ENCODE data around the gene ETS1. TPM values are rescaled to one million over a fixed set of nuclear protein-coding genes. Genes with fewer than 3 reads are reported as not detected.
A peak's percentile ranks its signal among the peaks of the same experiment; 100 is the strongest.

The ETS1 gene
- total RNA-seq, 2 experiments from 2014 or later: 203 to 466 TPM

DNA sequence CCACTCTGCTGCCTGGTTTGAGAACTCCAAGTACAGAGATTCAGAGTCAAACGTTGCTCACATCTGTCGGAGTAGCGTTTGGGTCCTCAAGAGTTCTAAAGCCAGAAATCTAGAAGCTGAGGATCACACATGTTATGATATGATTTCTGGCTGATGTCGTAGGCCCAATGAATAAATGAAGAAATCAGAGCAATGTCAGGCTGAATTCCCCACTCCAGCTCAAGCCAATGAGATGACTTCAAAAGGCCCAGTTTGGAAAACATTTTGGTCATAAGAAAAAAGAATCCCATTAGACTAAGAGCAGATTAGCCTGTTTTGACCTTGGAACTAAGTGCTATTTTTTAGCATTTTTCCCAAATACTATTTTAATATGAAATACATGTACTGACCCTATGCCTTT is 106.7 kb downstream of the ETS1 start:
- intact Hi-C loops (cut with micrococcal nuclease; ENCODE audit: unreplicated experiment): no loop called here
- no TSS peak for BruUV-seq (replicated peaks)
- DNase-seq (ENCODE audit: low spot score): no peak
- POLR2A ChIA-PET: no interaction called here
- CTCF ChIA-PET (ENCODE audit: unreplicated experiment): no interaction called here
- H3K4me2 ChIP-seq (ENCODE audit: low read length): no peak overlapping the region
- no peak overlapping the region for H3K4me3 ChIP-seq (ENCODE audit: low read depth, low read length, poor library complexity, severe bottlenecking)
- TF ChIP-seq, protein P1, sequence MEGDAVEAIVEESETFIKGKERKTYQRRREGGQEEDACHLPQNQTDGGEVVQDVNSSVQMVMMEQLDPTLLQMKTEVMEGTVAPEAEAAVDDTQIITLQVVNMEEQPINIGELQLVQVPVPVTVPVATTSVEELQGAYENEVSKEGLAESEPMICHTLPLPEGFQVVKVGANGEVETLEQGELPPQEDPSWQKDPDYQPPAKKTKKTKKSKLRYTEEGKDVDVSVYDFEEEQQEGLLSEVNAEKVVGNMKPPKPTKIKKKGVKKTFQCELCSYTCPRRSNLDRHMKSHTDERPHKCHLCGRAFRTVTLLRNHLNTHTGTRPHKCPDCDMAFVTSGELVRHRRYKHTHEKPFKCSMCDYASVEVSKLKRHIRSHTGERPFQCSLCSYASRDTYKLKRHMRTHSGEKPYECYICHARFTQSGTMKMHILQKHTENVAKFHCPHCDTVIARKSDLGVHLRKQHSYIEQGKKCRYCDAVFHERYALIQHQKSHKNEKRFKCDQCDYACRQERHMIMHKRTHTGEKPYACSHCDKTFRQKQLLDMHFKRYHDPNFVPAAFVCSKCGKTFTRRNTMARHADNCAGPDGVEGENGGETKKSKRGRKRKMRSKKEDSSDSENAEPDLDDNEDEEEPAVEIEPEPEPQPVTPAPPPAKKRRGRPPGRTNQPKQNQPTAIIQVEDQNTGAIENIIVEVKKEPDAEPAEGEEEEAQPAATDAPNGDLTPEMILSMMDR (conservative IDR thresholded peaks at IDR 0.05; ENCODE audit: low read length): no peak
- no peak for TF ChIP-seq EZH2phosphoT487 (IDR thresholded peaks at IDR 0.05; ENCODE audit: borderline replicate concordance, low read depth, low read length)
- H2AFZ ChIP-seq (ENCODE audit: low read length): no peak overlapping the region
- peaks cover 89% of the 10 kb centered on the region for H3K4me1 ChIP-seq (ENCODE audit: insufficient read depth, low read length, poor library complexity, severe bottlenecking)
- H3K9me2 ChIP-seq (ENCODE audit: insufficient read depth, low read length): no peaks in the 10 kb centered on the region
- peaks cover 100% of the 10 kb centered on the region for H3K79me2 ChIP-seq (ENCODE audit: insufficient read depth, low read depth, low read length)
- no peaks in the 10 kb centered on the region for H3K9me3 ChIP-seq (ENCODE audit: low read length)
- peaks cover 100% of the 10 kb centered on the region for H3K36me3 ChIP-seq (ENCODE audit: insufficient read depth, low read length)
- peak overlapping the region; percentile 98 for H3K27ac ChIP-seq (ENCODE audit: low read depth, low read length, poor library complexity, severe bottlenecking)
- peaks cover 3% of the 10 kb centered on the region; the same call in 1 of the 2 replicates for H4K20me1 ChIP-seq (ENCODE audit: insufficient read depth, low read length)

DNA sequence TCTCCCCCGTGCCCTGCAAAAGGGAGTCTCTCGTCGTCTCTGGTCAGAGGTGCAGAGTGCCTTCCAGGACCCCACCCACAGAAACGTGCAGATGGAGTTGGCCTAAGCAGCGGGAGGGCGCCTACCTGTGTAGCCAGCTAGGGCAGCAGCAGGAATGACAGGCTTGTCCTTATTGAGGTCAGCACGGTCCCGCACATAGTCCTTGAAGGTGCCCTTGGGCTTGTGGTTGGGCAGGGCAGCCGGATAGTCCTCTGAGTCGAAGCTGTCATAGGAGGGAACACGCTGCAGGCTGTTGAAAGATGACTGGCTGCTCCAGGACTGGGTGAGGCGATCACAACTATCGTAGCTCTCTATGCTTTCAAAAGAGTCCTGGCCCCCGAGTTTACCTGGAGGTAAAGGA is 107.3 kb downstream of the ETS1 start:
- no peak for DNase-seq (ENCODE audit: low spot score)
- H2AFZ ChIP-seq (ENCODE audit: low read length): no peak overlapping the region
- H3K79me2 ChIP-seq (ENCODE audit: insufficient read depth, low read depth, low read length): peaks cover 98% of the 10 kb centered on the region
- H3K4me2 ChIP-seq (ENCODE audit: low read length): peak overlapping the region; percentile 78; the same call in 1 of the 2 replicates
- no peaks in the 10 kb centered on the region for H3K9me3 ChIP-seq (ENCODE audit: low read length)
- no peak overlapping the region for H3K4me3 ChIP-seq (ENCODE audit: low read depth, low read length, poor library complexity, severe bottlenecking)
- peak overlapping the region; percentile 98 for H3K27ac ChIP-seq (ENCODE audit: low read depth, low read length, poor library complexity, severe bottlenecking)
- intact Hi-C loops (cut with micrococcal nuclease; ENCODE audit: unreplicated experiment): no loop called here
- peaks cover 95% of the 10 kb centered on the region for H3K4me1 ChIP-seq (ENCODE audit: insufficient read depth, low read length, poor library complexity, severe bottlenecking)
- H3K9me2 ChIP-seq (ENCODE audit: insufficient read depth, low read length): no peaks in the 10 kb centered on the region
- ChIA-PET CTCF (ENCODE audit: unreplicated experiment) (no interaction called here), POLR2A (interaction anchor here (0.7 kb wide), 2 partner anchors 17 to 35 kb away, joined by 3 read pairs; no protein-coding TSS in a partner anchor)
- H4K20me1 ChIP-seq (ENCODE audit: insufficient read depth, low read length): no peaks in the 10 kb centered on the region; the same call in 1 of the 2 replicates
- BruUV-seq (replicated peaks): no TSS peak
- peaks cover 98% of the 10 kb centered on the region for H3K36me3 ChIP-seq (ENCODE audit: insufficient read depth, low read length)
- no peak for TF ChIP-seq EZH2phosphoT487 (IDR thresholded peaks at IDR 0.05; ENCODE audit: borderline replicate concordance, low read depth, low read length)
- TF ChIP-seq, protein P1 (conservative IDR thresholded peaks at IDR 0.05; ENCODE audit: low read length): no peak

DNA sequence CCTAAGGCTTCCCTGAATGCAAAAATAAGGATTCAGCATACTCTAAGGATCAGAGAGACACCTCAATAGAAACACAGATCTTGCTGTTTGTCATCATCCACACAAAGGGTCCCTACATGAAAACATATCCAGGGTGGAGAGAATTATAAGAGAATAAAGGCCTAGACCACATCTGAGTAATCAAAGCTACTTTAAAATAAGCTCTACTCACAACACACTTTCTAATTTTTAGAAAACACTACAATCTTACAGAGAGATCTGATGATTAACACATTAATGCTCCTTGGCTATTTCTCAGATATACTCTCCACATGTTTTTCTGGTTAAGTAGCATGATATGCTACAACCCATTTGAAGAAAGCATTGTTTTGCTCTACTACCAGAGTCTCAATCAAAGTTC is 108.2 kb downstream of the ETS1 start:
- POLR2A ChIA-PET: interaction anchor here (0.5 to 1.9 kb wide), 6 partner anchors 10 to 247 kb away, joined by 3 to 8 read pairs (median 3); no protein-coding TSS in a partner anchor
- H3K27ac ChIP-seq (ENCODE audit: low read depth, low read length, poor library complexity, severe bottlenecking): peak overlapping the region; percentile 98
- TF ChIP-seq EZH2phosphoT487 (IDR thresholded peaks at IDR 0.05; ENCODE audit: borderline replicate concordance, low read depth, low read length): no peak
- TF ChIP-seq, protein P1 (conservative IDR thresholded peaks at IDR 0.05; ENCODE audit: low read length): no peak
- peak overlapping the region; percentile 78 for H3K4me2 ChIP-seq (ENCODE audit: low read length)
- peaks cover 98% of the 10 kb centered on the region for H3K36me3 ChIP-seq (ENCODE audit: insufficient read depth, low read length)
- no peak for DNase-seq (ENCODE audit: low spot score)
- no peaks in the 10 kb centered on the region; the same call in 1 of the 2 replicates for H4K20me1 ChIP-seq (ENCODE audit: insufficient read depth, low read length)
- no peaks in the 10 kb centered on the region for H3K9me3 ChIP-seq (ENCODE audit: low read length)
- intact Hi-C loops (cut with micrococcal nuclease; ENCODE audit: unreplicated experiment): no loop called here
- H3K79me2 ChIP-seq (ENCODE audit: insufficient read depth, low read depth, low read length): peaks cover 98% of the 10 kb centered on the region
- H3K4me1 ChIP-seq (ENCODE audit: insufficient read depth, low read length, poor library complexity, severe bottlenecking): peaks cover 97% of the 10 kb centered on the region
- H2AFZ ChIP-seq (ENCODE audit: low read length): no peak overlapping the region
- CTCF ChIA-PET (ENCODE audit: unreplicated experiment): interaction anchor here (1.0 kb wide), 1 partner anchor 25 kb away, joined by 3 read pairs; no protein-coding TSS in a partner anchor
- H3K9me2 ChIP-seq (ENCODE audit: insufficient read depth, low read length): no peaks in the 10 kb centered on the region
- peak overlapping the region; percentile 49 for H3K4me3 ChIP-seq (ENCODE audit: low read depth, low read length, poor library complexity, severe bottlenecking)
- BruUV-seq (replicated peaks): no TSS peak
